H9 (cell line): ENCODE measurements around the gene ING2. TPM values are rescaled to one million over a fixed set of nuclear protein-coding genes. Genes with fewer than 3 reads are reported as not detected.

Source experiments
- DNase-seq: peaks from one replicate; pipeline ENCODE4 v3.0.0-alpha.2; 2017
- H2AFZ ChIP-seq: one replicate; pipeline ENCODE4 v1.6.1; 2013; ENCODE audit warnings: mild to moderate bottlenecking, low read length, control low read depth, moderate library complexity
- H2AK5ac ChIP-seq: 2 replicates; pipeline ENCODE4 v1.6.1; 2013; ENCODE audit warnings: low read length, control low read depth, mixed read lengths; ENCODE audit not compliant: insufficient read length
- H2BK120ac ChIP-seq: one replicate; pipeline ENCODE4 v1.6.1; 2013; ENCODE audit warnings: low read depth, mild to moderate bottlenecking, low read length, control low read depth, inconsistent platforms; ENCODE audit not compliant: poor library complexity, severe bottlenecking
- H2BK12ac ChIP-seq: 2 replicates; pipeline ENCODE4 v1.6.1; 2013; ENCODE audit warnings: low read length, control low read depth, mixed read lengths, low read depth; ENCODE audit not compliant: insufficient read length
- H2BK15ac ChIP-seq: 2 replicates; pipeline ENCODE4 v1.6.1; 2013; ENCODE audit warnings: low read depth, low read length, control low read depth
- H2BK20ac ChIP-seq: one replicate; pipeline ENCODE4 v1.6.1; 2013; ENCODE audit warnings: low read depth, mild to moderate bottlenecking, low read length, control low read depth, inconsistent platforms; ENCODE audit not compliant: poor library complexity, severe bottlenecking
- H2BK5ac ChIP-seq: 2 replicates; pipeline ENCODE4 v1.6.1; 2013; ENCODE audit warnings: low read length, control low read depth, mixed read lengths; ENCODE audit not compliant: insufficient read length
- H3K14ac ChIP-seq: 2 replicates; pipeline ENCODE4 v1.6.1; 2013; ENCODE audit warnings: low read length, control low read depth; ENCODE audit not compliant: insufficient read depth
- H3K18ac ChIP-seq: 2 replicates; pipeline ENCODE4 v1.6.1; 2013; ENCODE audit warnings: low read depth, mild to moderate bottlenecking, mixed read lengths, low read length, control low read depth; ENCODE audit not compliant: insufficient read length
- H3K23ac ChIP-seq: 2 replicates; pipeline ENCODE4 v1.6.1; 2013; ENCODE audit warnings: low read length, control low read depth, mixed read lengths, low read depth; ENCODE audit not compliant: insufficient read length
- H3K23me2 ChIP-seq: 2 replicates; pipeline ENCODE4 v1.6.1; 2013; ENCODE audit warnings: low read depth, mild to moderate bottlenecking, mixed read lengths, low read length, control low read depth; ENCODE audit not compliant: insufficient read length, poor library complexity, severe bottlenecking
- H3K27ac ChIP-seq: 2 replicates; pipeline ENCODE4 v1.5.1; 2013; ENCODE audit warnings: low read length, control low read depth, mixed read lengths, low read depth; ENCODE audit not compliant: insufficient read length
- H3K27me3 ChIP-seq: 2 replicates; pipeline ENCODE4 v1.6.1; 2013; ENCODE audit warnings: low read length, control low read depth, inconsistent platforms; ENCODE audit not compliant: insufficient read depth
- H3K4ac ChIP-seq: 2 replicates; pipeline ENCODE4 v1.6.1; 2013; ENCODE audit warnings: low read depth, mild to moderate bottlenecking, control low read depth, inconsistent platforms, low read length, moderate library complexity
- H3K4me1 ChIP-seq: 2 replicates; pipeline ENCODE4 v1.6.1; 2013; ENCODE audit warnings: low read length, control low read depth, inconsistent platforms; ENCODE audit not compliant: insufficient read depth
- H3K4me2 ChIP-seq: 2 replicates; pipeline ENCODE4 v1.6.1; 2013; ENCODE audit warnings: low read length, control low read depth, mixed read lengths; ENCODE audit not compliant: insufficient read length, insufficient read depth
- H3K56ac ChIP-seq: 2 replicates; pipeline ENCODE4 v1.6.1; 2013; ENCODE audit warnings: low read depth, mild to moderate bottlenecking, mixed read lengths, low read length, control low read depth; ENCODE audit not compliant: insufficient read length
- H3K79me1 ChIP-seq: 2 replicates; pipeline ENCODE4 v1.6.1; 2013; ENCODE audit warnings: low read depth, mild to moderate bottlenecking, moderate library complexity, low read length, control low read depth, inconsistent platforms; ENCODE audit not compliant: insufficient read depth, poor library complexity, severe bottlenecking
- H3K79me2 ChIP-seq: 2 replicates; pipeline ENCODE4 v1.6.1; 2013; ENCODE audit warnings: low read length, control low read depth, inconsistent platforms; ENCODE audit not compliant: insufficient read depth
- H3K9ac ChIP-seq: 2 replicates; pipeline ENCODE4 v1.6.1; 2013; ENCODE audit warnings: low read length, control low read depth, mixed read lengths; ENCODE audit not compliant: insufficient read length; ENCODE audit errors: extremely low read depth
- H3K9me3 ChIP-seq: one replicate; pipeline ENCODE4 v1.6.1; 2013; ENCODE audit warnings: low read depth, low read length, inconsistent platforms; ENCODE audit not compliant: control insufficient read depth
- H3T11ph ChIP-seq: one replicate; pipeline ENCODE4 v1.6.1; 2013; ENCODE audit warnings: mild to moderate bottlenecking, low read length, control low read depth, inconsistent platforms
- H4K20me1 ChIP-seq: one replicate; pipeline ENCODE4 v1.6.1; 2013; ENCODE audit not compliant: control insufficient read depth, insufficient read length, insufficient read depth
- H4K5ac ChIP-seq: 2 replicates; pipeline ENCODE4 v1.6.1; 2013; ENCODE audit warnings: low read depth, mild to moderate bottlenecking, mixed read lengths, low read length, control low read depth; ENCODE audit not compliant: insufficient read length
- H4K8ac ChIP-seq: replicated peaks from 2 replicates; pipeline ENCODE4 v1.6.1; 2013; ENCODE audit warnings: low read length, control low read depth, mixed read lengths, low read depth; ENCODE audit not compliant: insufficient read length
- H4K91ac ChIP-seq: 2 replicates; pipeline ENCODE4 v1.6.1; 2013; ENCODE audit warnings: low read depth, mild to moderate bottlenecking, moderate library complexity, mixed read lengths, low read length, control low read depth; ENCODE audit not compliant: insufficient read length
- H3K27ac Mint-ChIP-seq, 3 experiments: 2 replicates in 2 of 3; 3 replicates in 1 of 3; pipeline ENCODE4 v1.8.0; 2020 to 2021; ENCODE audit warnings: mixed read lengths in 3 of 3, mild to moderate bottlenecking in 1 of 3, moderate library complexity in 1 of 3
- H3K27me3 Mint-ChIP-seq: 2 replicates; pipeline ENCODE4 v1.8.0; 2021; ENCODE audit warnings: low read depth, mild to moderate bottlenecking, moderate library complexity, mixed read lengths
- H3K36me3 Mint-ChIP-seq, 3 experiments: 2 replicates in 2 of 3; 3 replicates in 1 of 3; pipeline ENCODE4 v1.8.0; 2020 to 2021; ENCODE audit warnings: low read depth in 3 of 3, mixed read lengths in 3 of 3; ENCODE audit not compliant: insufficient read depth in 1 of 3
- H3K4me1 Mint-ChIP-seq, 2 experiments: 2 replicates each; pipeline ENCODE4 v1.8.0; 2020; ENCODE audit warnings: mixed read lengths in 2 of 2
- H3K4me3 Mint-ChIP-seq, 2 experiments: 2 replicates in 1 of 2; 3 replicates in 1 of 2; pipeline ENCODE4 v1.8.0; 2020 to 2021; ENCODE audit warnings: mild to moderate bottlenecking in 2 of 2, mixed read lengths in 2 of 2, moderate library complexity in 1 of 2
- H3K9me3 Mint-ChIP-seq, 2 experiments: 2 replicates in 1 of 2; 3 replicates in 1 of 2; pipeline ENCODE4 v1.8.0; 2020; ENCODE audit warnings: mild to moderate bottlenecking in 2 of 2, mixed read lengths in 2 of 2, moderate library complexity in 1 of 2
- WGBS: extraction: QIAGEN DNeasy Blood & Tissue Kit; methylation state at CpG from one replicate; pipeline ENCODE4 v1.1.7; 2013; ENCODE audit warnings: missing lambda C conversion rate, low lambda C conversion rate, mixed read lengths; ENCODE audit not compliant: insufficient read length; ENCODE audit errors: extremely low coverage; 5-methylcytosine and 5-hydroxymethylcytosine counted together
- total RNA-seq: library from RNA; stranded (reverse); gene quantifications from 2 replicates; pipeline ENCODE4 v1.2.1, GENCODE V29; 2021
- TF ChIP-seq, protein P1 (sequence below): fragments of 200-600 bp; sonication (generic); conservative IDR thresholded peaks from 3 replicates; pipeline ENCODE4 v1.8.0; 2021; ENCODE audit warnings: antibody characterized with exemption, mild to moderate bottlenecking

Gene ING2
- total RNA-seq, 1 experiment from 2014 or later = 18.6 TPM

DNA sequence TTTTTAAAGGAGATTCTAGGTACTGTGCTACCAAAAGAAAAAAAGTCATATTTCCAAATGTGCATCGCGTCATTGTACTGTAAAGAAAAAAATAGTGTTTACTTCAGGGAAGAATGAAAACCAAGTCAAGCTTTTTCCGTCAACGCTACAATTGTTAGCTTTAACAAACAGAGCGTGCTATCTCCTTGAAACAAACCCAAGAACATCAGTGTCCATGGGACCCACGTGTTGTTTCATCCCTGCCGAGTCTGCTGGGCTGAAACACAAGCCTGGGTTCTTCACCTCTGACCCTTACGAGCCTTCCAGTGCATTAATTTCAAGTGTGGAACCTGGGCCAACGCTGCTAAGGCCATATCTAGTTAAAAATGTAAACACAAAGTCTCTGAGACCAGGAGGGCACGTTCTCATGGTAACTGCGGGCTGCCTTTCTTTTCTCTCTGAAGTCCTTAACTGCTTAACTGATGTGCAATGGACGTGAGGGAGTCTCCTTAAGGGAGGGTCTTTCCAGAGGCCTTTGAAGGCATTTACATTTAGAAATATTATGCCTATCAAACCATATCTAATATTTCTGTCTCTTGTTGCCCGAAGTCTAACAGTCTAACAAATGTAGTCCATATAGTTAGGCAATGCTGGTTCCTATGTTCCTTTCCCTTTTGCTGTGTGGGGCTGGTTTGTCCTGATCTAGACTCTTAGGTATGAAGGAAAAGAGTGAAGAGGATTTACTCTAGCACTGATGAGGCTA lies 36.3 kb downstream of the ING2 start:
- peaks cover 6% of the 10 kb centered on the region; the same call in 1 of the 2 replicates for H3K4me1 ChIP-seq
- H3K9me3 ChIP-seq = no peaks in the 10 kb centered on the region
- H2AK5ac ChIP-seq = no peak overlapping the region
- no peak overlapping the region for H2BK20ac ChIP-seq
- no peaks in the 10 kb centered on the region for H3K79me2 ChIP-seq
- H3K18ac ChIP-seq = no peak overlapping the region
- DNase-seq = no peak
- no peak overlapping the region for H2BK120ac ChIP-seq
- H3K79me1 ChIP-seq = no peaks in the 10 kb centered on the region
- no peak overlapping the region for H3K27ac ChIP-seq
- H3K4me2 ChIP-seq = no peak overlapping the region
- Mint-ChIP-seq H3K9me3 (peaks cover 10 to 11% of the 10 kb centered on the region in 2 experiments), H3K36me3 (peaks cover 2 to 14% (median 7%) of the 10 kb centered on the region in 3 experiments; a peak in 5 of 7 replicates), H3K4me3 (no peak overlapping the region), H3K27ac (peak overlapping the region in 1 of 3 experiments; percentile 71; a peak in 4 of 7 replicates), H3K4me1 (peaks cover 30 to 31% of the 10 kb centered on the region in 2 experiments), H3K27me3 (no peaks in the 10 kb centered on the region)
- peak overlapping the region; percentile 26; the same call in 1 of the 2 replicates for H3K14ac ChIP-seq
- no peaks in the 10 kb centered on the region for H4K20me1 ChIP-seq
- no peak overlapping the region for H4K8ac ChIP-seq
- H4K5ac ChIP-seq = no peak overlapping the region
- no peak overlapping the region for H3K9ac ChIP-seq
- no peak overlapping the region for H3K23ac ChIP-seq
- H3K27me3 ChIP-seq = no peaks in the 10 kb centered on the region
- H2BK5ac ChIP-seq = no peak overlapping the region
- no peak overlapping the region for H3K4ac ChIP-seq
- no CpG with 5 or more reads among the region's 13 CpGs for WGBS
- H2BK12ac ChIP-seq = peak overlapping the region; percentile 82
- no peak overlapping the region for H4K91ac ChIP-seq
- peak overlapping the region; percentile 41 for H2AFZ ChIP-seq
- no peak overlapping the region for H3K56ac ChIP-seq
- H2BK15ac ChIP-seq = no peak overlapping the region
- TF ChIP-seq, protein P1, sequence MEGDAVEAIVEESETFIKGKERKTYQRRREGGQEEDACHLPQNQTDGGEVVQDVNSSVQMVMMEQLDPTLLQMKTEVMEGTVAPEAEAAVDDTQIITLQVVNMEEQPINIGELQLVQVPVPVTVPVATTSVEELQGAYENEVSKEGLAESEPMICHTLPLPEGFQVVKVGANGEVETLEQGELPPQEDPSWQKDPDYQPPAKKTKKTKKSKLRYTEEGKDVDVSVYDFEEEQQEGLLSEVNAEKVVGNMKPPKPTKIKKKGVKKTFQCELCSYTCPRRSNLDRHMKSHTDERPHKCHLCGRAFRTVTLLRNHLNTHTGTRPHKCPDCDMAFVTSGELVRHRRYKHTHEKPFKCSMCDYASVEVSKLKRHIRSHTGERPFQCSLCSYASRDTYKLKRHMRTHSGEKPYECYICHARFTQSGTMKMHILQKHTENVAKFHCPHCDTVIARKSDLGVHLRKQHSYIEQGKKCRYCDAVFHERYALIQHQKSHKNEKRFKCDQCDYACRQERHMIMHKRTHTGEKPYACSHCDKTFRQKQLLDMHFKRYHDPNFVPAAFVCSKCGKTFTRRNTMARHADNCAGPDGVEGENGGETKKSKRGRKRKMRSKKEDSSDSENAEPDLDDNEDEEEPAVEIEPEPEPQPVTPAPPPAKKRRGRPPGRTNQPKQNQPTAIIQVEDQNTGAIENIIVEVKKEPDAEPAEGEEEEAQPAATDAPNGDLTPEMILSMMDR = no peak
- no peaks in the 10 kb centered on the region for H3K23me2 ChIP-seq
- no peak overlapping the region for H3T11ph ChIP-seq
